AG08396 (cell line): ENCODE measurements around the gene NINJ1.
"Not testable (repeated sequence)": the region's sequence is repeated elsewhere in the genome, so short reads cannot be mapped to it uniquely, and the experiment has no call there.

Experiments
- DNase-seq: peaks from one replicate; pipeline ENCODE4 v3.0.0; 2012; ENCODE audit warnings: low spot score, mixed read lengths

The NINJ1 gene

GRCh38 chr9:93159601-93160471 lies 25.8 kb upstream of the NINJ1 start:
- DNase-seq: peak; percentile 89

GRCh38 chr9:93156475-93157008 lies 22.5 kb upstream of the NINJ1 start:
- no peak for DNase-seq

DNA sequence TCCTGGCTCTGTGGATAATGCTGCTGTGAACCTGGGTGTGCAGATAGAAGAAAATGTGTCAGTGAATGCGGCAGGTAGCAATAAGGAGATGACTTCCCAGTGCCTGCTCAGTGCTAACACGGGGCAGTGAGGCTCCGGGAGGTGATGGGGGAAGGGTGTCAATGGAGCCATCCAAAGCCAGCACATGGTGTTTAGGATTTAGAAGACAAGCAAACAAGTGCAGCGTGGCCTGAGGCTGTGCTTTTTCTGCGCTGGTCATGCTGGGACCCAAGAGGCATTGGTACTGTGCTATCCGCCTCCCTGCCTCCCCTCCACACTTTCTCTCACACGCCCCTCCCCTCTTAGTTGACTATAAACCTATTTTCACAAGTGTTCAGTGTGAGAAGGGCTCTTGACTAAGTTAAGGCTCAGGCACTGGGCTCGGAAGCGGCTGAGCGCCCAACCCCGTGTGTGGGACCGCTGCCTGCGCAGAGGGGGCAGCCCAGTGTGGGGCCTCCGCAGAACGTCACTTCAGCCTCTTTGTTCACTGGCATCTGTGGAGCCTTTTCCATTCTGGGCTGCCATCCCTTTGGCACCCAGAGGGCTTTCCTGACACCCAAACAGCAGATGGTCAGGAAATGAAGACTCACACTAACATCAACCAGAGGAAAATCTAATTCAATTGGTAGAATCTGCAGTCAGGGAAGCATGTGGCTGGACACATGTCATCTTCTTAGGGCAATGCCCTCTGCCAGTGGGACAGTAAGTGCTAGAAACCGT lies 21.8 kb upstream of the NINJ1 start:
- no peak for DNase-seq

- peak; percentile 61 for DNase-seq
These were observed 20.3 kb upstream of the NINJ1 start for GRCh38 chr9:93154293-93154903.

- DNase-seq: no peak
These were observed 17.2 kb upstream of the NINJ1 start for GRCh38 chr9:93151097-93151784.

DNA sequence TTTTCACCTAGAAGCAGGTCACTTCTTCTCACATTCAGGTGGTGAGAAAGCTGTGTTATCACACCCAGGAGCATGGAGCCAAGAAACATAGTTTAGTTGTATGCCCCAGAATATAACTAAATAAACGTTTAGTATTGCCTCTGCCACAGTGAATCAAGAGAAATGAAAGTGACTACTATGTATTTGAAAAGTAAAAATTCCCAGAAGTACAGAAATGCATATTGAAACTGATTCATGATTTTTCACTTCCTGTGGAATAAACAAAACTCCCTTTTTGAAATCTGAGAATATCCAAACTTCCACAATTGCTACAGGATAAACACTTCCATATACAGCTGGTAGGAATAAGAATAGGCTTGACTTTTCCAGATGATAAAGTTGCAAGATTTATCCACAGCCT lies 15.3 kb upstream of the NINJ1 start:
- no peak for DNase-seq

- DNase-seq: no peak
These were observed 14.7 kb upstream of the NINJ1 start for GRCh38 chr9:93148721-93149120.

DNA sequence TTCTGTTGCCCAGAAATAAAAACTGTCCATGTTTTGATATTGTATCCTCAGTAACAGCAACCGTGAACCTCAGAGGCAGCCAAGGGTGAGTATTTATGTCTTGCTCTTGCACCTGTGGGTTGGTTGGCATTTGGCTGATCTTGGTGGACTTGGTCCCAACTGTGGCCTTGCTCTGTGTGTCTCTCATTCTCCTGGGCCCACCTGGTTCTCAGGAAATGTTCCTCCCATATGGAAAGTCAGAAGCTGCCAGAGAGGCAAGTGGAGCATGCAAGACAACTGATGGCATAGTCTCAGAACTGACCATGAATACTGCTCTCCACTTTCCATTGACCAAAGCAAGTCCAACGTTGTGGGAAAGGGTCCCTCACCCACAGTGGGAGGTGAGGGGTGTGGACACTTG lies 13.6 kb upstream of the NINJ1 start:
- DNase-seq: no peak

DNA sequence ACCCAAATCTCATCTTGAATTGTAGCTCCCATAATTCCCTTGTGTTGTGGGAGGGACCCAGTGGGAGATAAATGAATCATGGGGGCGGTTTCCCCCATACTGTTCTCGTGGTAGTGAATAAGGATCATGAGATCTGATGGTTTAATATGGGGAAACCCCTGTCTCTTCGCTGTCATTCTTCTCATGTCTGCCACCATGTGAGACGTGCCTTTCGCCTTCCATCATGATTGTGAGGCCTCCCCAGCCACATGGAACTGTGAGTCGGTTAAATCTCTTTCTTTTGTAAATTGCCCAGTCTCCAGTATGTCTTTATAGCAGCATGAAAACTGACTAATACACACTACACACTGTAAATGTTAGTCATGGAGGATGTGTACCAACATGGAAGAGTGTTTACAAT lies 12.6 kb upstream of the NINJ1 start:
- DNase-seq: not testable (repeated sequence)

DNA sequence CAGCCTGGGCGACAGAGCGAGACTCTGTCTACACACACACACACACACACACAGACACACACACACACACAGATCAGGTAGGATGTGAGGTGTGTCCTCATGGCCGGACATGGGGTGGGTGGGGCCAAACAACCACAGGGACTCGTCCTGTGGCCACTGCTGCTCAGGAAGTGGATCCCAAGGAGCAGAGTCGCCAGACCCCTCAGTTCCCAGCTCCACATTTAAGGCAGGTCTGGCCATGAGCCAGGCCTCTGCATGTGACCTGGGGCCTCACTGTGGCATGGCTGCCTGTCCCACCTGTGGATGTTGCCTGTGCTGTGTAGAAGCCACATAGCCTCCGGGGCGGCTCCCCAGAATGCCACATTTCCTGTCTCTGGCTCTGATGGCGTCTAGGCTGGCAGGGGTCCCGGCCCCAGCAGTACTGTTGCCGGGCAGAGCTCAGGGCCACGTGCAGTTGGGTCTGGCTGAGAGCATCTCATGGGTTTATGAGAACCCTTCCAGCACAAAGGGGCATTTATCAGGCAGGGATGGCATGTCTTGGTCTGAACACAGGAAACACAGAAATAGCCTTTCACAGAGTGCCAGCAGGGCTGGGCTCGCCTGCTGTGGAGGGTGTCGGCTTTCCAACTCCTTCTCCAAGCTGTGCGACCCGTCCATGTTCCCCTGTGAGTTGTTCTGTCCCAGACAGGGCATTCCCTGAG lies 9.9 kb upstream of the NINJ1 start:
- DNase-seq: no peak

DNA sequence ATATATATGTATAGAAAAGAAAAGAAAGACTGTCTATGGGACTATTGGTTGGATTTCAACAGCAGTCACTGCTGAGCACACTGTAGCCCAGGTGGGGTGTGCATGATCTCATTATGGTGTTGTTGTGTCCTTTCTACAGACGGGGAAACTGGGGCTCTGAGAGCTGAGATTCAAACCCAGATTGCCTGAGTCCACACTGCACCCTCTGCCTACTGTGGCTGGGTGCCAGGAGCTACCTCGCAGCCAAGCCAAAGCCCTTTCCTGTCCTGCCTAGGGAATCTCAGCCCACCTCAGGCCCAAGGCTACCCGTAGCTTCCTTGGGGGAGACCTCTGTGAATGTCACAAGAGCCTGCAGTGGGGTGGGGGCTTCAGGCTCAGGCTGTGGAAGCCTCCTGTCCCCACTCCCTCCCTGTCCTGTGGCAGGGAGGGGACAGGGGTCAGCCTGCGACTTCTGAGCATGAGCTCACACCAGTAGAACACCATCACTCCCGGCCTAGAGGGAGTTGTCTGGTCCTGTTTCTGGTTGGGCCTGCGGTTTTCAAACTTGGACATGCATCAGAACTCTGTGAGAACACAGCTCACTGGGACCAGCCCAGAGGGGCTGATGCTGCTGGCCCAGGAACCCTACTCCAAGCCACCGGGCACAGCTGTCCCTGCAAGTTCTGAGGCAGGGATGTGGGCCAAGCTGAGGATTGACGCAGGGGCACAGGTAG lies 7.9 kb upstream of the NINJ1 start:
- DNase-seq: no peak

DNA sequence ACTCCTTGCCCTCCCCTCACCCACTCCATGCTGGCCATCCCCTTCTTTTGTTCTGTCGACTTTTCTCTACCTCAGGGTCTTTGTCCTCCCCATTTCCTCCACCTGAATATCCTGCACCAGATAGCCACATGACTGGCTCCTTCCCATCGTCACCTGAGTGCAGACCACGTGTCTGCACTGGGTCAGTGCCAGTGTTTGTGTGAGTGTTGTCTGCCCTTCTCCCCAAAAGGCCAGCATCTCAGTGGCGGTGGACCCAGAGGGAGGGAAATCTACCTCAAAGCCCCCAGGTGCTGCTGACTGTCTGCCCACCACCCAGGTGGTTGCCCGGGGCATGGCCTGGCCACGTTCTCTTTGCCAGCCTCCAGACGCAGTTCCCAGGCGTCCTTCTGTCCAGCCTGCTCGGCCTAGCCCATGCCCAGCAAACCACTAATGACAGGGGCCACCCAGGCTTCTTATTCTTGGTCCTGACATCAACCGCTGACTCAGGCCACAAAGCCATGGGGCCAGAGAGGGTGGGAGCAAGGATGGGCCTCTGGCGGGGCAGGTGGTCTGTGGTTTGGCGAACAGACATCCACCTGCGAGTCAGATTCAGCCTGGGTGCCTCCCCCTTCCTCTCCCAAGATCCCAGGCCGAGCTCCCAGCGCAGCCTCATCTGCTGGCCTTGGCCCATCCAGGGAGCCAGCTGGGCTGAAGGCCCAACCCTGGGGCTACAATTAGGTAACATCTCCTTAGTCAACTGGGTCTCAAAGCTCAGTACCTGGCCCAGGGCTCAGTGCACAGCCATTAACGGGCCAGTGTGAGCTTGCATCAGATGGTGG lies 5.5 kb upstream of the NINJ1 start:
- DNase-seq: no peak

GRCh38 chr9:93138171-93138764 lies 4.2 kb upstream of the NINJ1 start:
- no peak for DNase-seq

GRCh38 chr9:93137362-93137761 lies 3.3 kb upstream of the NINJ1 start:
- DNase-seq: no peak

DNA sequence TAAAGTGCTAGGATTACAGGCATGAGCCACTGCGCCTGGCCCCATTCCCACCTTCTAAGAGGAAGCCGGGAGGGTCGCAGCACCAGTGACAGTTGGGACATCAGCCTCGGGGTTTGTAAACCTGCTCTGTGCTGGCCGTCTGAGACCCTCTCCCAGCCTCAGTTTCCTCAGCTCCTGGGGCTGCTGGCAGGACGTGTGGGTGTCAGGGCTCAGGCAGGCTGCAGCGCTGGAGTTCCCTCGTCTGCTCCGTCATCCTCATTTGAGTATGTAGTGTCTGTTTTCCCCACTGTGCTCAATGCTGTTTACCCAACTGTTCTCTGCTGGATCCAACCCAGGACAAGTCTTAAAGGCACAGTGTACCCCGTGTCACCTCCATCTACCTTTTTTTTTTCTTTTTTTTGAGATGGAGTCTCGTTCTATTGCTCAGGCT lies 2.0 kb upstream of the NINJ1 start:
- DNase-seq: peak; percentile 60

DNA sequence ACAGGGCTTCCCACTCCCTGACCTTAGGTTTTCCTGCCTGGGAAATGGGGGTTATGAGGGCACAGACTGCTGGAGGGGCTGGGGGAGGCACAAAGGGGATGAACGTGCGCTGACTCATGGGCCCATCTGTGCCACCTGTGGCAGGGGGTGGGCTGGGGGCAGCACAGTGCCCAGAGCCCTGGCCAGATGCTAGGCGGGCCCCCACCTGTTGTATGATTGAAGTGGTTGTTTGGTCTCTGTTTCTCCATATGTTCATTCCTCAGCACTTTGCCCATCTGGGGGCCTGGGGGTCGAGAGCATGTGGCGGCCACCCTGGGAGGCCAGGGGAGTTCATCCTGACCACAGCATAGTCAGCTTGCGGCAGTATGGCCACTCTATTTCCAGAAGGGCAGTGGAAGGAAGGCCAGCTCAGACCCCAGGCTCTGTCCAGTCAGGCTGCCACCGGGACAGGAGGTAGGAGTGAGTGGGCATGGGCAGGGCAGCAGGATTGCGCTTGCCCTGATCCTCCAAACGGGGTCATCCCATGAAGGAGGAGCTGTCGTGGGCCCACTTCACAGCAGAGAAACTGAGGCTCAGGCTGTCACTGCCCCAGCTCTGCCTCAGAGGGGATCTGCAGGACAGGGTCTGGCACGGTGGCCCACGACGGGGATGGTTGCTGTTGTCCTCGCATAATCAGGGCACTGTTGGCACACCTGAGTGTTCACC lies 841 bp upstream of the NINJ1 start:
- DNase-seq: no peak

DNA sequence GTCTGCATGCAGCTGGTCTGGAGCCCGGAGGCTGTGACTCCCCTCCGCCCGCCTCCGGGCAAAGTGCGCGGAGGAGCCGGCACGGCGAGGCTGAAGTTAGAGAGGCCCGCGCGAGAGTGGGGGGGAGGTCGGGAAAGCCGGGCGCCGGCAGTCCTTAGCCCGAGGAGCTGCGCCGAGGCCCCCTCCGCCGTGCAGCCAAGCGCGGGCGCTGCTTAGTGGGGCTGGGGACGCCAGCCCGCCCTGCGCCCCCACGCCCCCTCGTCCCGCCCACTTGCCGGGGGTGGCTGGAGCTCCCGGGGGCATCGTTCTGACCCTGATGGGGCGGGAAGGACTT lies 403 bp downstream of the NINJ1 start:
- peak; percentile 93 for DNase-seq

- DNase-seq: peak; percentile 65
These were observed 938 bp downstream of the NINJ1 start for GRCh38 chr9:93132946-93133680.
